Measurements from ENCODE around the gene CREBBP. TPM values are rescaled to one million over a fixed set of nuclear protein-coding genes. Genes with fewer than 3 reads are reported as not detected.
A peak's percentile ranks its signal among the peaks of the same experiment; 100 is the strongest.
"Not testable (repeated sequence)": the region's sequence is repeated elsewhere in the genome, so short reads cannot be mapped to it uniquely, and the experiment has no call there.

Gene CREBBP
- 10.8 and 14.1 TPM in 2 replicates for total RNA-seq (2014; rRNA removed; shearing (Covaris generic))
- polyA plus RNA-seq (2015; cell fraction: cytosol; rRNA removed), result 9.9 and 13.0 TPM in 2 replicates
- 17.1 and 27.3 TPM in 2 replicates for polyA plus RNA-seq (2015; cell fraction: nucleus; rRNA removed)

DNA sequence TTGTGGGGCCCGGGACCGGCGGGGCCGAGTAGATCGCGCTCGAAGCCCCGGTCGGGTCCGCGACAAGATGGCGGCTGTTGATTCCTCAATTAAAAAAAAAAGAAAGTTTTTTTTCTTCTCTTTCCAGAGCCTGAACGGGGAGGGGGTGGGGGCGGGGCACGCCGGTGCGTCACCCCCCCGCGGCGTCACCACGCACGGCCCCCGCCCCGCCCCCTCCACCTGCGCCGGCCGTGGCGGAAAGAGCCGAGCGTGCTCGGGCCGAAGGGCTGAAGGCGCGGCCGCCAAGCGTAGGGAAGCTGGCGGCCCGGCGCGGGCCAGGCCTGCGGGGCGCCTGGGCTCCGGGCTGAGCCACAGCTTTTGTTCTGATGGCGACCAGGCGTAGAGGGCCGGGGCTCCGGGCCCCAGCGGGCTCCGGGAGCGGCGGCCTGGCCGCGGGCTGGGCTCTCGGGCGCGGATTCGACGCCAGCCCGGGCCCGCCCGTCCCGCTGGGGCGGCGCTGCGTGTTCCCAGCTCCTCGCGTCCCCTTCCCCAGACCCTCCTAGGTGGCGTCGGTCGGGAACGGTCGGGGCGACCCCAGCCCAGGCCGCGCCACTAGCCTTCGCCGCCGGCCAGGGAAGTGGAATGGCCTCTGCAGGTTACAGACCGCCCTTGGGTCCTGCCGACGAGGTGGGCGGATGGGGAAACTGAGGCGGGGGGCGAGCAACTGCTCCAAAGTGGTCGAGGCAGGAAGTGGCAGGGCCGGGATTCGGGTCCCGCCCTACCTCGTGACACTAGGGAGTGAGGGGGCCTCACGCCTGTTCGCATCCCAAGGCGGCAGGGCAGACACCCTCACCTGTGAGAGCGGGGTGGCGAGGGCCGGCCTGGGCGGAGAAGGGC, at the start of gene CREBBP:
CREBBP (minus strand) TSS at position 91 of the 876 bp plus-strand sequence. CDS start 797 bp downstream, outside the sequence.
- peak; percentile 57 for DNase-seq (ENCODE audit: low read depth)

DNA sequence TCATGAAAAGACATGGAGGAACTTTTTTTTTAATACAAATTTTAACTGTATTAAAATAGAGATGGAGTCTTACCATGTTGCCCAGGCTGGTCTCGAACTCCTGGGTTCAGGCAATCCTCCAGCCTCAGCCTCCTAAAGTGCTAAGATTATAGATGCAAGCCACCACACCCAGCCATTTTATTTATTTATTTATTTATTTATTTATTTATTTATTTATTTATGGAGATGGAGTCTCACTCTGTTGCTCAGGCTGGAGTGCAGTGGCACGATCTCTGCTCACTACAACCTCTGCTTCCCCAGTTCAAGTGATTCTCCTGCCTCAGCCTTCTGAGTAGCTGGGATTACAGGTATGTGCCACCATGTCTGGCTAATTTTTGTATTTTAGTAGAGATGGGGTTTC, 46.6 kb upstream of the CREBBP start:
- DNase-seq (ENCODE audit: low read depth), result not testable (repeated sequence)

DNA sequence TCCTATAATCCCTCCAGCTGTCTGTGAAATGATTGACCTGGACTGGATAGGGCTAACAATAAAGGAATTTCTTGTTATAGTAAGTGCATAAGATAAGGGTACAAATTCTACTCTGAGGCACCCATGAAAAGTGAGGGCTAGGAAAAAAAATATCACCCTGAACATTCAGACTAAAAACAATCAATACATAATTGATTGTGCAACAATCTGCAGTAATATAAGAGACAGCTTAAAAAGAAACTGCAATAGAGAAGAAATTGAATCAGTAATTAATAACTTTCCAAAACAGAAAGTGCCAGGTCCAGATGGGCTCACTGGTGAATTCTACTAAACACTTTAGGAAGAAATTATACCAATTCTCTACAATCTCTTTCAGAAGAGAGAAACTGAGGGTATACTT, 44.2 kb upstream of the CREBBP start:
- no peak for DNase-seq (ENCODE audit: low read depth)

DNA sequence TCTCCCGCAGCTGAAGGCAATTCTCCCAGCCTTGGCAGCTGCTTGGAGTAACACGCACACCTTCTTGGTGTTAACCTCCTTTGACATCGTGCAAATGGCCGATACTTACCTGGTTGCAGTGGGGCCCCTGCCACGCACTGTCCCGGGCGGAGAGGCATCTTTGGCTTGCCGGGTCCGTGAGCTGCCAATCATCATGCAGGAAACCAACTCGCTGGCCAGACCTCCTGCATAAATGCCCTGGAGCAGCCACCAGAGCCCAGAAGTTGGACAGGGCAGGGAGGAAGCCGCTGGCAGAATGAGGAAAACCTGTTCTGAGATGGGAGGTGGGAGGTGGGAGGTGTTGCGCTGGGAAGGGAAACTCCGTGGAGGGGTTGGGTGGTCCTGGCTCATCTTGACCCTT, 41.7 kb upstream of the CREBBP start:
- DNase-seq (ENCODE audit: low read depth), result no peak

DNA sequence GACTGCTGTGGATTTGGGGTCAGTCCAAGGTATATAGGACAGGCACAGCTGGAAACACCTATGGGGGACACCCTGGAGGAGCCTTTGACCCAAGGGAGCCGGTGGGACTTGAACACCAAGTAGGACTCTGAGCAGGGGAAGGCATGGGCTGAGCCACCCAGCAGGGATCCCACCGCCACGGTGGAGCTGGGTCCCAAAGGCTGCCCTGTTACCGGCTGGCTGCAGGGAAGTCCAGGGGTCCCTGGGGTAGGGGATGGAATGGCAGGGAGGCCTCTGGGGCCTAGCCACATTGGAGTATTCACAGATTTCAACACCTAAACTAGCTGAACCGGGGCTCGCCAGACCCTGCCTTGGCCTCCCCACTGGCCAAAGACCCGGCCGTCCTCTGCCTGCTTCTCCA, 39.7 kb upstream of the CREBBP start:
- no peak for DNase-seq (ENCODE audit: low read depth)

DNA sequence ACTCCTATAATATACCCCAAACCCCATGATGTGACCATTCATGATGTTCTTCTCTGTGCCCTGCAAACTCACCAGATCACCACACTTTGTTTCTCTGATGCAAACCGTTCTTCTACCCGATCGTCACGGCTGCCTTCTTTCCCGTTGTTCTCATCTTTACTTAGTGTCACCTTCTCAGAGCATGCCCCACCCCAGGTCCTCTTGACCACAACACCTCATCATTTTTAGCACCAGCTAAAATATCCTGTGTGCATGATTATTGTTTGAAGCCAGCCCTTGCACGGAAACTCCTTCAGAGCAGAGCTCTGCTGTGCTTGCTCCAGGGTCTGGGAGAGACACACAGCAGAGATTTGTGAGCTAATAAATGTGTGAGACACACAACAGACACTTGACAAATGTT, 38.9 kb upstream of the CREBBP start:
- DNase-seq (ENCODE audit: low read depth), result no peak

DNA sequence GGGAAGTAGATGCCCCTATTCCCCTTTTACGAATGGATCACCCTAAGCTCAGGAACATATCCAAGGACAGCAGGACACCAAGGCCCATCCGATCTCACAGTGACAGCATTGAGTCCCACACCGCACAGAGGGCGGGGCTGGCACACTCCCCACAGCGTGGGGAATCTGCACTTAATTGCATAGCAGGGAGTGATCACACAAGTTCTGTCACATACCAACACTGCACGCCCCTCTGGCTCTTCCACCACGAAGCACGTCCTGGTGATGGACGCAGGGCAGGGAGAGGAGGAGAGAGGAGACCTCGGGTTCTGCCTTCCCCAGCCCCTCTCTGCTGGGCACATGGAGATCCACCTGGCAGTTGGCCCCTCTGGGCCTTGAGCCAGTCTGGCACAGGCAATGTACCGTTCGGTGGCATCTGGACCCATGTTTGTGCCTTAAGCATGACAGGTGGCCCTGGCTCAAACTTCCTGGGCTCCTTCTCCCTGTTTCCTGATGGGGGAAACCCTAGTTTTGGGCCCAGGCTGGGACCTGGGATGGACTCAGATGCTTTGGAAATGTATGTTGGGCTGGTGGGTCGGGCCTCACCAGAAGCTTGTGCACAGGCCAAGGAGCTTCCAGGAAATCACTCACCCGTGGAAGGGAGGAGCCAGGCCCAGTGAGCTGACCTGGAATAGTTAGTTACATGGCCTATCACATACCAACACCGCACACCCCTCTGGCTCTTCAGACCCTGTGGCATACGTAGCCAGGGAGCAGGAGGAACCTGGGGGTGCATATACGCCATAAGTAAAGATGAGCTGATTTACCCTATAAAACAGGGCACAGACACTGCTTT, 35.1 kb upstream of the CREBBP start:
- no peak for DNase-seq (ENCODE audit: low read depth)

DNA sequence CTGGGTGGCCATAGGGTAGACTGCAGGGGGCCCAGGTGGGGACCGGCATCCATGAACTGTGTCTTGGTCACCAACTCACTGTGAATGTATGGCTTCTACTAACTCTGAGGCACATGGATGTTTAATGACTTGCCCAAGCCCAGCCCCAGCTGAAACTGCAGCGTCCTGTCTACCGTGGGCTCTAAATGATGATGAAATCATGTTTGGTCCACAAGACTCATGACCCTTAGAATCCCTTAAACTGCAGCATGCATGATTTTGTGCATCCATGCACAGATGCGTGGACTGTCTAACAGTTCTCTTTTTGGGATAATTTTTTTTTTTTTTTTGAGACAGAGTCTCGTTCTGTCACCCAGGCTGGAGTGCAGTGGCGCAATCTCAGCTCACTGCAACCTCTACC, 32.4 kb upstream of the CREBBP start:
- no peak for DNase-seq (ENCODE audit: low read depth)

DNA sequence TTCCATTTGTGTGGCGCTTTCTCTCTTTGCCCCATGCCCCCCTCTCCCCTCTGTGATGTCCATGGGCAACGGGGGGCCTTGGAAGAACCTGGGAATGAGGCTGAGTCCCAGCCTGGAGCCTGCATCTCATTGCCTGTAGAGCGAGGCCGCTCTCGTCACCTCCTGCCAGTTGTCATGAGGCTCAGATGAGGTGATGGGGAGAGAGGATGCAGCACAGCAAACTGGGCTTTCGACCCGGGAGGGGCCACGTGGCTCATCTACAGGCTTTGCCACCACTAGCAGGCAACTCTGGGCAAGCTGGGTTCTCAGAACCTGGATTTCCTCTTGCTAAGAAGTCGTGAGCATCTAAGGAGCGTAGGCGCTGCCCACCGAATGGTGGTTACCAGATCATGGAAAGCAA, 31.9 kb upstream of the CREBBP start:
- no peak for DNase-seq (ENCODE audit: low read depth)

DNA sequence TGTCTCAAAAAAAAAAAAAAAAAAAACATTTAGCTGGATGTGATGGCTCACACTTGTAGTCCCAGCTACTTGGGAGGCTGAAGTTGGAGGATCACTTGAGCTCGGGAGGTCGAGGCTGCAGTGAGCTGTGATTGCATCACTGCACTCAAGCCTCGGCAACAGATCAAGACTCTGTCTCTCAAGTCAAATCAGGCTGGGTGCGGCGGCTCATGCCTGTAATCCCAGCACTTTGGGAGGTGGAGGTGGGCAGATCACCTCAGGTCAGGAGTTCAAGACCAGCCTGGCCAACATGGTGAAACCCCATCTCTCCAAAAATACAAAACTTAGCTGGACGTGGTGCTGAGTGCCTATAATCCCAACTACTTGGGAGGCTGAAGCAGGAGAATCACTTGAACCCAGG, 31.2 kb upstream of the CREBBP start:
- not testable (repeated sequence) for DNase-seq (ENCODE audit: low read depth)

DNA sequence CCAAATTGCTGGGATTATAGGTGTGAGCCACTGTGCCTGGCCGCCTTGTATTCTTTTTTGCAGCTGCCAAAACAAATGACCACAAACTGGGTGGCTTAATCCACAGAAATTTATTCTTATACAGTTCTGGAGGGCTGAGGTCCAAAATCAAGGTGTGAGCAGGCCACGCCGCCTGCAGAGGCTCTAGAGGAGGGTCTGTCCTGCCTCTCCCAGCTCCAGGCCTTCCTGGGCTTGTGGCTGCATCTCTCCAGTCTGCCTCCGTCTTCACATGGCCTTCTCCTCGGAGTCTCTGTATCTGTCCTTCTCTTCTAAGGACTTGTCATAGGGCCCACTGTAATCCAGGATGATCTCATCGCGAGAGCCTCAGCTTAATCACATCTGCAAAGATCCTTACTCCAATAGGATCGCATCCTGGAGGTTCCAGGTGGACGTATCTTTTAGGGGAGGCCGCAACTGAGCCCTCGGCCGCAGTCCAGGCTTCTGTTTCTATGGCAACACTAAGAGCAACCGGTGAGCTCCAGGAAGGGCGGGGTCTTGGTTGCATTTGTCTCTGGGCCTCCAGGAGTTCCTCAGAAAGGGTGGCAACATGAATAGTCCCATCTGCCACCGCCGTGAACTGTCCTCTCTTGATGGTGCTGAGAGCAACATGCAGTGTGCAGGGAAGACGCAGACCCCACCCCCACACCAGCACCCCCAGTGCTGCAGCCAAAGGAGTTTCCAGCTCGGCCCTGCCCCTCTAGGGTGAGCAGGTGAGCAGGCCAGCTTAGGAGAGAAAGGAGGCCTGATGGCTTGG, 29.5 kb upstream of the CREBBP start:
- no peak for DNase-seq (ENCODE audit: low read depth)

DNA sequence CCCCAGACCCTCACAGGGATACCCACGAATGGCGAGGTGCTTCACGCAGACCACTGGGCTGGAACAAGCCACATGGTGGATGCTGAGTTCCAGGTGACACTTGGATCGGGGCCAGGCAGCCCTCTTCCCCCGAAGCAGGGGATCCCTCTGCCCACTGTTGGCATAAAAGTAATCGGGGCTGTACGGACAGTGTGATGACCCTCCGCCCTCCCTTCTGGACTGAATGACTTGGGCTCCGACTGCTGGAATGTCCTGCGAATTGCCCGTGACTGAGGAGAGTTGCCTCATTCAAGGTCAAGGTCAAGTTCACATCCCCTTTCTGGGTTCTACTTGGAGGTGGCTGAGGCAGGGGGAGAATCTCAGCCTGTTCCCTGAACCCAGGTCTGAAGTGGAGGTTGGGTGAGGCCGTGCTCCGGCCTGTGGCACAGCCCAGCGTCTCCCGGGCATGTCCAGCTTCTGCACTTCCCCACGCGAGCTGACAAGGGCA, 28.5 kb upstream of the CREBBP start:
- DNase-seq (ENCODE audit: low read depth), result no peak

DNA sequence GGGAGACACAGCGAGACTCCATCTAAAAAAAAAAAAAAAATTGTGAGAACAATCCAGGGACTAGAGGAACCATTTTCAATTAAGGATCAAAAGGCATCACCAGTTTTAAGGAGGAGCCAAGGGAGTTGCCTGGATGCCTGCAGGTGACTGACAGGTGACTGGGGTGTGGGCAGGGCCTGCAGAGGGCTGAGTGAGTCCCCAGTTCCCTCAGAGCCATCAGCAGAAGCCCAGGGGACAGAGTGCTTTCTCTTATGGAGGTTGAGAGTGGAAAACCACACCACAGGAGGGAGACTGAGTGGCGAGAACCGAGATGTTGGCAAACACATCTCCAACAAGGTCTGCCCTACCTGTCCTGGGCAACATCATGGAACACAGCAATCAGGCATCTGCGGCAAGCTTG, 27.1 kb upstream of the CREBBP start:
- no peak for DNase-seq (ENCODE audit: low read depth)

DNA sequence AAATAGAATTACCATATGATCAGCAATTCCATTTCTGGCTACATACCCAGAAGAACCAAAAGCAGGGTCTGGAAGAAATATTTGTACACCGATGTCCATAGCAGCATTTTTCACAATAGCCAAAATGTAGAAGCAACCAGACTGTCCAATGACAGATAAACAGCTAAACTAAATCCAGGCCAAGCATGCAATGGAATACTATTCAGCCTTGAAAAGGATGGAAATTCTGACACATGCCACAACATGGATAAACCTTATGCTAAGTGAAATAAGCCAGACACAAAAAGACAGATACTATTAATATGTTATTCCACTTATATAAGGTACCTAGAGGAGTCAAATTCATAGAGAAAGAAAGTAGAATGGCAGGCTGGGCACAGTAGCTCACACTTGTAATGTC, 25.9 kb upstream of the CREBBP start:
- DNase-seq (ENCODE audit: low read depth), result no peak

DNA sequence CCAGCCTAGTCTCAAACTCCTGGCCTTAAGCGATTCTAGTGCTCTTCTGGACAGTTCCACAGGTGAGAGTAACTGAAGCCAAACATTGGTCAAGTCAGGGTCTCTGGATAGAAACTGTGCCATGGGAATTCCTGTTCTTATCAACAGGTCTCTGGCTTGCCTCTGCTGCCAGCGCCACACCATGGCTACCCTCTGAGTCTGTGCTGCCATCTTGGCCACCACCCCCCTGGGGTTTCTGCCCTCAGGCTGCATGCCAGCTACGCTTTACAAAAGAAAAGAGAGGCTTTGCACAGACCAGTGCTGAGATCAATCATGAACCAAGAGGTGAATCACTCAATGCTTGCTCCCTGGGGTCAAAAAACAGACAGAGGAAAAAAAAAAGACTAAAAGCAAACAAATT, 24.4 kb upstream of the CREBBP start:
- no peak for DNase-seq (ENCODE audit: low read depth)

DNA sequence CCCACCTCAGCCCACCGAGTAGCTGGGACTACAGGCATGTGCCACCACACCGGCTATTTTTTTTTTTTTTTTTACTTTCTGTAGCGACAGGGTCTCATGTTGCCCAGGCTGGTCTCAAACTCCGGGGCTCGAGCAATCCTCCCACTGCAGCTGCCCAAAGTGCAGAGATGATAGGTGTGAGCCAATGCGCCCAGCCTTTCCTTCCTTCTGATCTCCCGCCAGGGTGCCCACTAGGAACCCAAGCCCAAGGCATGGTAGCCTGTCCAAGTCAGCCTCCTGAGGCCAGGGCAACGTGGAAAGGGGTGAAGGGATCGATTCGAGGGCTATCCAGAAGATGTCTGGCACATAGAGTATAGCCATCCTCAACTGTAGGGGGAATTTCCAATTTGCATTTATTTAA, 9.6 kb upstream of the CREBBP start:
- no peak for DNase-seq (ENCODE audit: low read depth)

DNA sequence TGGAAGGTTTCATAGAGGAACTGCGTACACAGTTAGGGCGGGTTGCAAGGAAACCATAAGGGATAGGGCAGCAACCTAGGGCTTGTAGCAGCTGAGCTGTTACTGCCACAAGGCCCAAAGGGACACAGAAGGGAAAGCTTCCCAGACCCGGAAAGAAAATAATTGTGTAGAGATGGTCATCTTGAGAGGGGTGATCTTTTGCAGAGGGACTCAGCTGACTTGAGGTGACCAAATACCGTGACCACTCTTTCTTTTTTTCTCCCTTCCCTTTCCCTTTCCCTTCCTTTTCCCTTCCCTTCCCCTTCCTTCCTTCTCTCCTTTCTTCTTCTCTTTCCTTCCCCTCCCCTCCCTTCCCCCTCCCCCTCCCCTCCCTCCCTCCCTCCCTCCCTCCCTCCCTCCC, 8.5 kb upstream of the CREBBP start:
- DNase-seq (ENCODE audit: low read depth), result no peak

DNA sequence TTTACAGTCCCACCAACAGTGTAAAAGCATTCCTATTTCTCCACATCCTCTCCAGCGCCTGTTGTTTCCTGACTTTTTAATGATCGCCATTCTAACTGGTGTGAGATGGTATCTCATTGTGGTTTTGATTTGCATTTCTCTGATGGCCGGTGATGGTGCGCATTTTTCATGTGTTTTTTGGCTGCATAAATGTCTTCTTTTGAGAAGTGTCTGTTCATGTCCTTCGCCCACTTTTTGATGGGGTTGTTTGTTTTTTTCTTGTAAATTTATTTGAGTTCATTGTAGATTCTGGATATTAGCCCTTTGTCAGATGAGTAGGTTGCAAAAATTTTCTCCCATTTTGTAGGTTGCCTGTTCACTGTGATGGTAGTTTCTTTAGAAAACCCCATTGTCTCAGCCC, 5.5 kb upstream of the CREBBP start:
- not testable (repeated sequence) for DNase-seq (ENCODE audit: low read depth)

DNA sequence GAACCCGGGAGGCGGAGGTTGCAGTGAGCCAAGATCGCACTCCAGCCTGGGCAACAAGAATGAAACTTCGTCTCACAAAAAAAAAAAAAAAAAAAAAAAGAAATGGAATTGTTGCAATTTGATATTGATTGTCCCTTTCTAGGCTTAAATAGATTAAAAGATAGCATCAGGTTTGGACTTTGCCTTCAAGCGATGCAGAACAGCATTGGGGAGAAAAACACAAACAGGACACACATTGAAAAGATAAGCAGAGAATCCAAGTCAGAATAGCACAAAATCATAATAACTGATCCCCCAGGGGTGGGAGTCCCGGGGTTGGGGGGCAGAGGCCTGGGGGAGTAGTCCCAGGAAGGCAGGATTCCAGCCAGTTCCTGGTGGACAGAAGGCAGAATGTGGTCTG, 3.9 kb upstream of the CREBBP start:
- DNase-seq (ENCODE audit: low read depth), result no peak

DNA sequence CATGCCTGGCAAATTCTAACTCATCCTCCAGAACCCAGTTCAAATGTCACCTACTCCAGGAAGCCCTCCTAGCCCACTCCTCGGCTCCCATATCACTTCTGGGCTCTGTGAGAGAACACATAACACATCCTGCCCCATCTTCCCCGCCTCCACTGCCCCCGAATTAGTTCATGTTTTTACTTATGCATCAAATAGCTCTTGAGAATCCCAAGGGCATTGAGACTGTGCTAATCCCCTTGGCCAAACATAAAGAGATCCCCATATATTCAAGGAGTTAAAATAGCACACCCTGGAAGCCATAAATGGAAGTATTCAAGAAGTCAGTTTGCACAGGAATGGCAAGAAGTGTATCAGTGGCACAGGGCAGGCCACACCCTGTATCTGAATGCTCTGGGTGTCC, 2.0 kb upstream of the CREBBP start:
- DNase-seq (ENCODE audit: low read depth), result no peak

DNA sequence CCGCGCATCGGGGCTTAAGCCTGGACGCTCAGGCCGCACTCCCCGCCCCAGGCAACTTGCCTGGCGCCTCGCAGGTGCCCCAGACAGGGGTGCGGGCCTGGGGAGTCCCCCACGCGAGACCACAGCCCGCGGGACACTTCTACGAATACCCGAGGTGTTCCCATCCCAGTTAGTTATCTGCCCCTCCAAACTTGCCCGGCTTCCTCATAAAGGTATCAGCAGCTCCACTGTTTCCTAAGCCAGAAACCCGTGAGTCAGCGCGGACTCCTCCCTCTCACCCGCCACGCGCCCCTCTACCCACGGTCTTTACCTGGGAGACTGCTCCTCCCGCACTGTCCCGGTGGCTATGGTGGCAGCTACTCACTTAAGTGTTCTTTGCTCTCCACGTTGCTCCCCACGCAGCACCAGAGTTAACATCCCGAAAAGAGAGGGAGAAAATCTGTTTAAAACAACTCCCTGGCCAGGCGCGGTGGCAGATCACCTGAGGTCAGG, 1.0 kb upstream of the CREBBP start:
- DNase-seq (ENCODE audit: low read depth), result no peak
